NCI-H226 (cell line): ENCODE data around the gene ARHGEF5.
"Not testable (repeated sequence)": the region's sequence is repeated elsewhere in the genome, so short reads cannot be mapped to it uniquely, and the experiment has no call there.

Experiments
- DNase-seq: peaks from one replicate; pipeline ENCODE4 v3.0.0-alpha.2; 2015

The ARHGEF5 gene

DNA sequence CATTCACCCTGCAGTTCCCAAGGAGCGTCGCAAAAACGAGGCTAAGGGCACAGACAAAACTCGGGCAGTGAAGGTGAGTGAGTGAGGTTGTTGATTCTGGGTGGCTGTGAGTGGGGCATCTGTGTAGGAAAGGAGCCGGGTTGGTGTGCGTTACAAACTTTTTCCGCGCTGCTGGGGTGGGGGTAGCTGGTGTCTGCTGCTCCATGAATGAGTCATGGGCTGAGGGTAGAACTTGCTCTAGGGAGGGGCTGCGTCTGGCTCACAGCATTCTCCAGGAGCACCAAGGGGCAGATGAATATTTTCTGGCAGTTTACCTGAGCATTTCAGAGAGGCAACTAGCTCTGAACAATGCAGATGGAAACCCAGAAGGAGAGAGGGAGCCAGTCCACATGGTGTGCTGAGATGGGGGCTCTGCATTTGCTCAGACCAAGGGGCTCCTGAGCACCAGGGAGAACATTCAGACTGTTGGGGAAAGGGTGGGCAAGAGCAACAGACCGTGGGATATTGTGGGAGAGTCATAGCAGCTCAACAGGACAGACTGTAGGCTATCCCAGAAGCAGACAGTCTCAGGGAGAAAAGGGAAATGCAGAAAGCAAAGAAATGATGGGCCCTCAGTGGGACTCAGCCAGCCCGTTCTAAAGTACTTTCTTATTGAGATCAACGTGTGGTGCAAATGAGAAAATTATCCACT is 29.5 kb downstream of the ARHGEF5 start:
- DNase-seq, result peak; percentile 67

DNA sequence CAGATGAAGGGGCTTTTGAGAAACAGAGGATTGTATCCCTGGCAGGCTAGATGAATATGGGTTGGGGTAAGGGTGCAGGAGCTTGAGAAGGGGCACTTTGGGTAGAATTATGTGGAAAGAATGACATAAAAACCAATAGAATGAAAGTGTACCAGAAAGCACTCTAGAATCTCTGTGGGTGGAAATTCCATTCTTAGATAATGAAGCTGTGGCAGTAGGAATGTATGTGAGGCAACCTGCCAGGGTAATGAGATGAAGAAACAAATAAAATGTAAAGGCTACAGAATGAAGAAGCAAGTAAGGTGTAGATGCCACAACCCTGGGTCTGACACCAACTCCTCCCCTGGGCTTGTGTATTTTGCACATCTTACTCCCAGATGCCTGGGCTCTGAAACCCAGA is 31.5 kb downstream of the ARHGEF5 start:
- peak; percentile 77 for DNase-seq

DNA sequence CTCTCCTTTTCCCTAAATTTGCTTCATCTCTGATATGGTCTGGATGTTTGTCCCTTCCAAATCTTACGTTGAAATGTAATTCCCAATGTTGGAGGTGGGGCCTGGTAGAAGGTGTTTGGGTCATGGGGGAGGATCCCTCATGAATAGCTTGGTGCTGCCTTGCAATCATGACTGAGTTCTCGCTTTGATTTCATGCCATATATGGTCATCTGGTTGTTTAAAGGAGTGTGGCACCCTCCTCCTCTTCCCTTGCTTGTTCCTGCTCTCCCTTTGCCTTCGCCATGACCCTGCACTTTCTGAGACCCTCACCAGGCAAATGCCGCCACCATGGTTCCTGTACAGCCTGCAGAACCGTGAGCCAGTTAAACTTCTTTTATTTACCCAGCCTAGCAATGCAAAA is 33.7 kb downstream of the ARHGEF5 start:
- no peak for DNase-seq

DNA sequence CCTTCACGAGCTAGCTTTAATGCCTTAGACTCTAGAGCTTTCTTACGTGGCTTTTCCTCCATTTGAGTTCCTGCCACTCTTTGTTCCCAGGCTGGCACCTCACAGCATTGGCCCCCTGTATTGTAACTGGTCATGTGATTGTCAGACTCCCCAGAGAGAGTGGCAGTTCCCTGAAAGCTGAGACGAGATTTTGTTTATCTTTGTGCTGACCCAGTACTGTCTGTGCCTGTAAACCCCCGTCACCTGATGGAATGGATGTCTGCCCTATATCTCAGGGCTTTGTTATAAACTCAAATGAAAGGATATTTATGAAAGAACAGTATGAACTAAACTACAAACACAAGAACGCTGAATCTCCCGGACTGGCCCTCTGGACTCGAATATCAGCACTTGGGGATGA is 35.3 kb downstream of the ARHGEF5 start:
- no peak for DNase-seq

DNA sequence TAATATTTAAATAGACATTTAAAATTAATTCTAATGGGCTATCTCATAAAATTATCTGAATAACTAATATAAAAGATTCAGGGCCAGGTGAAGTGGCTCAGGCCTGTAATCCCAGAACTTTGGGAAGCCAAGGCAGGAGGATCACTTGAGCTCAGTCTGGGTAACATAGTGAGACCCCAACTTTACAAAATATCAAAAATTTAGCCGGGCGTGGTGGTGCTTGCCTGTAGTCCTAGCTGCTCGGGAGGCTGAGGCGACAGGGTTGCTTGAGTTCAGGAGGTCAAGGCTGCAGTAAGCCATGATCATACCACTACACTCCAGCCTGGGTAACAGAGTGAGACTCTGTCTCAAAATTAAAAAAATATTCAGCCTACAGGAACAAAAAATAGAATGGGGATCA is 35.8 kb downstream of the ARHGEF5 start:
- no peak for DNase-seq

DNA sequence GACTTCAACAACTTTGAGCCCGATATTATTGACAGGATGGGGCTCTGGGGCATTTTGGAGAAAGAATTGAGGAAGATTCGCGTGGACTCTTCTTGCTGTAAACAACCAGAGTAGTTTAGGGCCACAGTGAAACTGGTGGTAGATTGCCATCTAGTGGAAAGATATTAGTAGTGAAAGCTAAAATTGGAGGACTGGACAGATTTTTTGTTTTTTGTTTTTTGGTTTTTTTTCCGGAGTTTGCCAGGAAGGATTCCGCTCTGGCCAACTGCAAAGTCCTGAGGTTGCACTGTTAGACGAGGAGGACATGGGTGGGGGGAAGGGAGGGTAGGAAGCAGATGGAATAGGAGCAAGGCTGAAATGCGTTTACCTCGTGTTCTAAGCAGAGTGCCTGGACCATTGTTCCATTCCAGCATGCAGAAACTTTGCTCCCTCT is 36.6 kb downstream of the ARHGEF5 start:
- DNase-seq, result no peak

DNA sequence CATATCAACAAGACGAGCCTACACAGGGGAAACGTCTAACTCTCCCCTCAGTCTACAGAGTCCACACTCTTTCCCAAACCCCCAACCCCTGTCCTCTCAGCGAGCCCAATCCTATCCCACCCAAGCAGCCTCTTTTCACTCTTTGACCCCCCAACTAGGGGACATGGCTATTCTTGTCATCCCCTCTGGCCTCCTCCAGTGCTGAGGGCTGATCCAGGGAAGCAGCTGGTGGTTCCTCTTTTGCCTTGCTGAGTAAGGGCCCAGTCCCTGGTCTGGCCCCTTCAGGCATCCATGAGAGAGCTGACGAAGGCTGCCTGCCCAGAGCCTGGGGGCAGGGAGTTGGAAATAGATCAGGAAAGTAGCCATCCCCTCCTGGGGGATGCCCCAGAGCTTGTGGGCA is 41.9 kb downstream of the ARHGEF5 start:
- no peak for DNase-seq

DNA sequence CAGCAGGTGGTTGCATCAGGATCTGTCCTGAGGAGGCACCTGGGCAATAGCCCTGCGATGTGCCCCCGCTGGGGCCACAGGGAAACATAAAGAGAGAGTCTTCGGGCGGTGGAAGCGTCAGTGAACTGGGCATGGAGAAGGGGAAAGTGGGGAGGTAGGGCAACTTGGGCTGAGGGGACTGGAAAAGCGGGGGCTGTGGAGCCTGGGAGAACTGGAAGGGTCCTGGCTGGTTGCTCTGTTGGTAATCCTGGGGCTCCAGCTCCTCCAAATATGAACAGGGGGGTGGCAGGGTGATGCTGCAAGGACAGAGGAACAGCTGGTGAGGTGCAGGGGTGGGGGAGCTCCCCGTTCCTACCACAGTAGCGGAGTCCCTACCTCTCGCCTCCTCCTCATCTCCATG is 43.1 kb downstream of the ARHGEF5 start:
- DNase-seq, result no peak

DNA sequence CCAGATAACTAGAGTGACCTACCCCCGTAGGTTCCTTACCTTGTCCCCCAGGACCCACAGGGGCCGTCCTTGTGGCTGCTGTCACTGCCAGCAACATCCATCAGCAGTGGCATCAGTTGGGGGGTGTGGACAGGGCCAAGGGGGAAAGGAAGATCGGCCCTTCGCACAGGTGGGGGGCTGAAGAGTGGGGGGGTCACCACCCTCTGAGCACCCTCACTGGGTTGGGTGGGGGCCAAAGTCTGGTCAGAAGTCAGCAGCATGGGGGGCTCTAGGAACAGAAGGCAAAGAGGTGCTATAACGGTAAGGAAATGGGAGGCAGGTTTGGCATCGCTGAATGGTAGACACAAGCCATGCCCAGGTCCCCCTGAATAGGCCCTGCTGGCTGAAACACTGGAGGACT is 43.7 kb downstream of the ARHGEF5 start:
- DNase-seq, result no peak

DNA sequence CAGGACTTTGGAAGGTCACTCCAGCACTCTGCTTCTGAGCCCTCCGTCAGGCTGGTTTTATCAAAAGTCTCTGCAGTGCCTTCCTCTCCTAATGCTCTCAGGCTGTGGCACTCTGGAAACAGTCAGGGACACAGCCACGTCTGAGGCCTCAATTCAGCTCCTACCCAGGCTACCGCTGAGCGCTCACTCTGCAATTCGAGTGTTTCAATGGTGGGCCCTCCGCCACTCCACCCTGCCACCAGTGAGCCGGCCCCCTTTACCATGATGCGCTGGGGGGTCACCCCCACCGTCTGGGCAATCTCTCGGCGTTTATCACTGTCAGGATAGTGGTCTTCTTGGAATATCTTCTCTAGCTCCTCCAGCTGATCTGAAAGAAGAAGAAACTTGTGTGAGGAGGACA is 44.7 kb downstream of the ARHGEF5 start:
- no peak for DNase-seq

DNA sequence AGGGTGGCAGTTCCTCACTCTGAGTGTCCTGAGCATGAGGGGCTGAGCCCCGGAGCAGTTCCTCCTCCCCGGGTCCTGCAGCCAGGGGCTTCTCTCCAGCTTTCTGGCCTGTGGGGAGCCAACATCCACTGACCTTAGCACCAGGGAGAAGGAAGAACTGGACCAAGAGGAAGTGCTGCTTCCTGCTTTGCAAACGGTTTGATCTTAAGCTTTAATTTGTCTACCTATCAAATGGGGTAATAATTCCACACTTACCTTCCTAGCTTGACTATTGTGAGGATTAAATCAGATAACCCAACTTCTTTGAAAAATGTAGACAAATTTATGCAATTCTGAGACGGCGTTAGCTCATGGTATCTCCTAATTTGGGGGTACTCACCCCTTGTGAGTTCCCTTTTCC is 46.3 kb downstream of the ARHGEF5 start:
- no peak for DNase-seq

DNA sequence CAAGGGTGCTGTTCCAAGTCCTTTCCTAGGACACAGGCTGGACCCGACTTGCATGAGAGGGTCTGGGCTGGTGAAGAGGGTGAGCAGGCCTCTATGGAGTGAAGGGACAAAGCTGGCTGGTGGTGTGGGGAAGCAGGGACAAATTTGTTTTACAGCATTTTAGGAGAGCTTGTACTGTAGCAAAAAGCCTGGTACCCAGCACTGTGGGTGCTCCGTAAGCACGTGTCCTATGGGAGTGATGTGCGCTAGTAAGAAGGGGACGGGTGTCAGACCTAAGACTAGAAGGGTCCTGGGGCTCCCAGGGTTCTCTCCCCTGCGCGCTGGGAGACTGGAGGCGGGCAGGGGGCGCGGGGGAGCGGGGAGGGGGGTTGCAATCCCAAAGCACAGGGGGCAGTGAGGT is 47.9 kb downstream of the ARHGEF5 start:
- DNase-seq, result no peak

DNA sequence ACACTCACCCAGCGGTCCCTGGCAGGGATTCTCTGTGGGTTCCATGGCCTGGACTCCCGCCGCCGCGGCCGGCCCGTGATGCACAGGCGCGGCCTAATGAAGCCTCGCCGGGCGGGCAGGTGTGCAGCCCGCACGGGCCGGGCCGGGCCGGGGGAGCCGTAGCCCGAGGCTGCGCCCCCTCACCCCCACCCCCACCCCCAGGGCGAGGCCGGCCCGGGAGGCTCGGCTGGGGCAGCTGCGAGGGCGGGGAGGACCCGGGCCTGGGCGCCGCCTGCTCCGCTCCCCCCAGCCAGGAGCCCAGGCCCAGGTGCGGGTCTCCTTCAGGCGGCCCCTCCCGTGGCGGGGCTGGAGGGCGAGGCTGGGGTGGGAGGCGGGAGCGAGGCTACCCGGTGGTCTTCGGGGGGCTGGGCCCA is 48.5 kb downstream of the ARHGEF5 start, which contains the start of gene NOBOX:
NOBOX (minus strand) TSS at position 45 of the 413 bp plus-strand sequence.
- no peak for DNase-seq

DNA sequence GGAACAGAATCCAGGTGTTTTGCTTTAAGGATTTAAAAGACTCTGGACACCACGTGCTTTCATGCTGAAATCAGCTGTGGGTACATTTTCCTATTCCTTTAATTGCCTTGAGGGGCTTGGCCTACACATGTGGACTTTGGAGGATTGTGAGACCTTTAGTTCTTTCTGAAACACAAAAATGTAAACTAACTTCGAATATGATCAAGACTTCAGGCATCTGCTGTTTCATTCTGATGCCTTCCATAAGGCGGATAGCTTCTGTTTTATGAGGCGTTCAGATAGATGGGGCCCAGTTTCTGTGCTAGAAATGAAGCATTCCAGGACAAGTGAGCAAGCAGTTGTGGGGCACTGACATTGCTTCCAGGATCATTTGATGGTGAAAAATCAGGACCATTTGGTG is 49.7 kb downstream of the ARHGEF5 start:
- no peak for DNase-seq

DNA sequence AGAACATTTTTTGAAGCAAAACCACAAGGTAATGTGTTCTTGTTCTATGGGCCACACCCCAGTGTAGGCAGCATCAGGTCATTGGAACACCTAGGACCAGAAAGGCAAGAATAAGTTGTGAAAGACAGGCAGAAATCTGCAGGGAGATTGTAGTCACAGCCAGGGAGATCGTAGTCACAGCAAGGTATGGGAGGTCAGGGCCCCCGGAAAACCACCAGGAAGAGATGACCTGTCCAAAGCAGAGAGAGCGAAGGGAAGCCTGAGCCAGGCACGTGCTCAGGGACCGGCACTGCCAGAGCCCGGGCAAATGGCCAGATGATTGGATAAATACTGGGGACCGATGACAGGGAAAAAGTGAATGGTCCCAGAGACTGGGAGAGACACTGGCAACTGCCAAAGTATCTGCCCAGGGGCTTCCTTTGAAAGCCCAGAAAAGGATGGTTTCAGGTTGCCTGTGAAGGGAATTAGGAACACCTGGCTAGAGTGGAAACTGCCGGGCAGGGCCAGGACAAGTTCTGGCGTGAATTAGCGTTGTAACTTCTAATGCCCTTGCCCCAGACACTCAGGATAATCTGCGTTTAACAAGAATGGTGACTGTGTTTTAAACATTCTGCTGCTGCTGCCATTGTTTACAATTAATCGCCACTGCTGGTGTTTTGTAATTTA is 52.2 kb downstream of the ARHGEF5 start:
- no peak for DNase-seq

DNA sequence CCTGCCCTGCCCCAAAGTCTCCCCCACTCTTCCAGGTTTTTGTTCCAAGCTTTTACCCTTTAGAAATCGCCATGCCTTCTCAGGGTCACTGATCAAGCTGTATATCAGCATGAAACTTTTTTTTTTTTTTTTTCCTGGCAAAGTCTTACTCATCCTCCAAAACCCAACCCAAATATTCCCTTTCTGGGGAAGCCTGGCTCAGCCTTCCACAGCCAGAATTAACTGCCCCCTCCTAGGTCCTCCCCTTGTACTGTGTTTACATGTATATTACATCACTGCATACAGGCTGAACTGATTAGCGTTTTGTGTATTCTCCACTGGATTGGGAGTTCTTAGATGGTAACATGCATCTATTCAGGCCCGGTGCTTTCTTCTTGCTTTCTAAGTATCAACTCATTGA is 52.9 kb downstream of the ARHGEF5 start:
- no peak for DNase-seq

DNA sequence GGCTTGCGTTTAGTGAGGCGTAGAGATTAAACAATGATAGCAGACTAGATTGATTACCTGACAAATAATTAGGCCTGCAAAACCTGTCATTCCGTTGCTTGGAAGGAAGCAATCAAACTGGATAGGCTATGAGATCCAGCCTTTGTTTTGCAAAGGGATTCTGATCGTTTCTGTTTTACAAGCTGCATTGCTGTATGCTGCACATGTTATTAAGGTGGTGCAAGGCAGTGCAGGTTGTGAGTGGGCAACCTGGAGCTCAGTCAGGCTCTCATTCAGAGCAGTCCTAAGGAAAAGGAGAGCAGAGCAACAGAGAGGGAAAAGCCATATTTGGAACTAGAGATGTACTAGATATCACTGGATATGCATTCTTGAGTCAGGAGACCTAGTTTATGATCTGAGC is 55.2 kb downstream of the ARHGEF5 start:
- no peak for DNase-seq

DNA sequence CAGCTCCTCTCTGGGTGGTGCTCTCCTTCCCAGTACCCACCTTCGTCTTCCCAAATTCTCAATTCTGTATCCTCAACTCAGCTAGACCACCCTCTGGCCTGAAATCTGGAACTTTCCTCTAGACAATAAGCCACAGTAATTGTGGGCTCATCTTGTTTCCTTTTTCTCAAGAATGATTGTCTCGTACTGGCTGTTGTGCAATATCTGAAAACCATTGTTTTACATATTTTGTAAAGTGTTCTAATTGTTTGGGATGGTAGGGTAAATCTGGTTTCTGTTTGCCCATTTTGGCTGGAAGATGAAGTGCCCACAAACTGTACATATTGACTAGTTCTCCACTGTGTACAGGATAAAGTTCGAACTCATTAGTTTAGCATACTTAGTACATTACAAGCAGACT is 59.6 kb downstream of the ARHGEF5 start:
- DNase-seq, result no peak

DNA sequence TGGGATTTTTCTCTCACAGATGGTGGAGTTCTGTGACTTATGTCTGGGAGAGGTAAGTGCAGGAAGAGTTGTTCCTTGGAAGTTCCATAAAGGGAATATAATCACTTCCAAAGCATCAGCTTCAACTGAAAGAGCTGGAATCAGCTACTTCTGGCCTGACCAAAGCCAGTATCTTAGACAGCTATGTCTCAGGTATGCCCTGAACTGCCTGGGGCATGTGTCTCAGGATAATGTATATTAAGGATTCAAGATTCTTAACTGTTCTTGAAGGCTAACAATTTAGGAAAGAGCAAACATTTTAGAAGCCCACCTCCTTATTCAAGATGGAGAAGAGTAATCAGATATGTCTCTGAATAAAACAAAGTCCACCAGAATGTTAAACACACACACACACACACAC is 60.7 kb downstream of the ARHGEF5 start:
- DNase-seq, result no peak

DNA sequence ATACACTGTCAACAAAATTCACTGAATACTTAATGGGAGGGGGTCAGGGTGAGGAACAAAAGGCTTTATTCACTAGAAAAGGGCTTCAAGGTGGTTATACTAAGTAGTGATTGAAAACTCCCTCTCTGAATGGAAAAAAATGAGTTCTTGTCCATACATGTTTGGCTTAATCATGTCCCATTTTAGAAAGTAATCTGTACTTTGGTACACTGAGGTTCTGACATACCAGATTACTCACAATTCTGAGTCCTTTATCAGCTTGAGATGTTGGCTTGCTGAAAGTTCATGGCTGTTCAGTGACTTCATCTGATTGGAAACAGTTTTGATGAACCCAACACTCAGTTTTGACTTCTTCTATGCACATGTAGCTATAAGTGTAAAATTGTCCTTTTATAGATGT is 61.1 kb downstream of the ARHGEF5 start:
- DNase-seq, result no peak

DNA sequence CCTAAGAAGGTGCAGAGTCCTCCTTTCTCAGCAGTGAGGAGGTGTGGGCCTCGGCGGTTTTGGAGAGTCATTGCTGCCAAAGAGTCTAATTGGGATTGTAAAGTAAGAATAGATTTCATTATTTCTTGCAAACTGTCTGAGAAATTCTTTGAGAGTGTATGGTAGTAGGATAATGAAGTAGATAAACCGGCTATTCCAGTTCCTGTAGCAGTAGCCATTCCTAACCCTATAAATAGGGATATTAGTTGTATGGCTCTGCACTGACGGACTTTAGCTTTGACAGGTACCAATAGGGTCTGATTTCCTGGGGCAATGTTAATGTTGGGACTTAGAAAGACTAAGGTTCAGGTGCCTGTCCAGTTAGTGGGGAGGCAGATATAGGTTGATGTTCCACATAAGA is 63.7 kb downstream of the ARHGEF5 start:
- DNase-seq, result not testable (repeated sequence)

DNA sequence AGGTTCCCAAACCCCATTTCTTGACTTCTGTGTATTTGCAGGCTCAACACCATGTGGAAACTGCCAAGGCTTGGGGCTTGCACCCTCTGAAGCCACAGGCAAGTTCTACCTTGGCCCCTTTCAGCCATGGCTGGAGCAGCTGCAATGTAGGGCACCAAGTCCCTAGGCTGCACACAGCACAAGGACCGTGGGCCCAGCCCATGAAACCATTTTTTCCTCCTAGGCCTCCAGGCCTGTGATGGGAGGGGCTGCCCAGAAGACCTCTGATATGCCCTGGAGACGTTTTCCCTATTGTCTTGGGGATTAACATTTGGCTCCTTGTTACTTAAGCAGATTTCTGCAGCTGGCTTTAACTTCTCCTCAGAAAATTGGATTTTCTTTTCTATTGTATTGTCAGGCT is 72.3 kb downstream of the ARHGEF5 start:
- not testable (repeated sequence) for DNase-seq

DNA sequence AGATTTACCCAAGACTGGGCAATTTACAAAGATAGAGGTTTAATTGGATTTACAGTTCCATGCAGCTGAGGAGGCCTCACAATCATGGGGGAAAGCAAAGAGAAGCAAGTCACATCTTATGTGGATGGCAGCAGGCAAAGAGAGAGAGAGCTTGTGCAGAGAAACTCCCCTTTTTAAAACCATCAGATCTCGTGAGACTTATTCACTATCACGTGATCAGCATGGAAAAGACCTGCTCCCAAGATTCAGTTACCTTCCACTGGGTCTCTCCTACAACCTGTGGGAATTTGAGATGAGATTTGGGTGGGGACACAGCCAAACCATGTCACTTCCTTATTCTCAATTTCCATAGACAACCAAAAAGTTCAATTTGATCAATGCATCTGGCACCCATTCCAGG is 73.2 kb downstream of the ARHGEF5 start:
- no peak for DNase-seq
